IPS-15b (cell line): ENCODE data around the gene RASGRP1.

Experiments
- H3K27me3 ChIP-seq: one replicate; pipeline ENCODE4 v1.6.1; 2013; ENCODE audit warnings: low read length; ENCODE audit not compliant: control insufficient read depth, insufficient read depth
- H3K36me3 ChIP-seq: one replicate; pipeline ENCODE4 v1.6.1; 2013; ENCODE audit warnings: low read length; ENCODE audit not compliant: control insufficient read depth, insufficient read depth
- H3K4me1 ChIP-seq: one replicate; pipeline ENCODE4 v1.6.1; 2013; ENCODE audit warnings: mild to moderate bottlenecking, low read length; ENCODE audit not compliant: control insufficient read depth, insufficient read depth
- H3K4me3 ChIP-seq: one replicate; pipeline ENCODE4 v1.5.1; 2013; ENCODE audit warnings: low read depth, low read length
- H3K9ac ChIP-seq: one replicate; pipeline ENCODE4 v1.6.1; 2013; ENCODE audit warnings: low read depth, mild to moderate bottlenecking, low read length
- H3K9me3 ChIP-seq: one replicate; pipeline ENCODE4 v1.6.1; 2013; ENCODE audit warnings: mild to moderate bottlenecking, low read length; ENCODE audit not compliant: control insufficient read depth, insufficient read depth

RASGRP1 gene

GRCh38 chr15:38533416-38533915 is 31.1 kb downstream of the RASGRP1 start:
- Histone ChIP-seq H3K4me1 (no peaks in the 10 kb centered on the region), H3K4me3 (no peak overlapping the region), H3K9ac (no peak overlapping the region), H3K36me3 (no peaks in the 10 kb centered on the region), H3K9me3 (no peaks in the 10 kb centered on the region), H3K27me3 (no peaks in the 10 kb centered on the region)

DNA sequence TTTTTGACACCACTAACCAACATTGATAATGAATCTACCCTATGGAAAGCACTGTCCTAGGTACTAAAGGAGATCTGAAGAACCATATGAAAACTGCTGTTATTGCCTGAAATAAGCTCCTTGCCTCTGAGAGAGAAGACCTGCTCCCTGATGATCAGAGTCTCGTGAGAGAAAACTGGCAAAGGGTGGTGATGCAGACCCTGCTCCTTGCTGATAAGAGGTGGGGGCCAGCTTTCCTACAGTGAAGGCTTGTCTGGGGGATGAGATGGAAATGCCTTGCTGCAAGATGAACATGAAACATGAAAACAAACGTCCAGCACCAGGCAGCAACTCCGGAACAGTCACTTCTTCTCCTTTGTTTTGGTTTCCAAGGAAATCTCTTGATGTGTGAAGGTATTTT is 31.9 kb downstream of the RASGRP1 start:
- Histone ChIP-seq H3K36me3 (no peaks in the 10 kb centered on the region), H3K4me3 (no peak overlapping the region), H3K9me3 (no peaks in the 10 kb centered on the region), H3K9ac (no peak overlapping the region), H3K4me1 (no peaks in the 10 kb centered on the region), H3K27me3 (no peaks in the 10 kb centered on the region)

DNA sequence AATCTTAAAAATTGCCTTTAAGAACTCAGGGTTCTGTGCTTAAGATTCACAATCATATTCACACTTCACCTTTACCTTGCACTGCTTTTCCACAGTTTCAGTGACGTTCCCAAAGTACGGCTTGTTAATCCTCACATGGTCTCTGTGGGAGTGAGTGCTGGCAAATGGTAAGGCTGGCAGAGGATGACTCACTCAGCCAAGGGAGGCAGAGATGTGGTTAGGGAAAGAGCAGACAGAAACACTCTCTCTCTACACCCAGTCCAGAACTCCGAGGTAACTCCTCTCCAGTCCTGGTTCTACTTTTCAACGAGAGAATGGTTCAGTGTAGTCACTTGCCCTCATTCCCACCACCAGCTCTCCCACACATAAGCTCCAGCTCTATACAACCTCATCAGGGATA is 33.1 kb downstream of the RASGRP1 start:
- no peaks in the 10 kb centered on the region for H3K9me3 ChIP-seq
- no peak overlapping the region for H3K4me3 ChIP-seq
- H3K9ac ChIP-seq, result no peak overlapping the region
- no peaks in the 10 kb centered on the region for H3K36me3 ChIP-seq
- no peaks in the 10 kb centered on the region for H3K27me3 ChIP-seq
- H3K4me1 ChIP-seq, result no peaks in the 10 kb centered on the region

GRCh38 chr15:38530113-38530512 is 34.5 kb downstream of the RASGRP1 start:
- no peaks in the 10 kb centered on the region for H3K4me1 ChIP-seq
- no peaks in the 10 kb centered on the region for H3K9me3 ChIP-seq
- no peaks in the 10 kb centered on the region for H3K36me3 ChIP-seq
- no peak overlapping the region for H3K9ac ChIP-seq
- H3K4me3 ChIP-seq, result no peak overlapping the region
- no peaks in the 10 kb centered on the region for H3K27me3 ChIP-seq

- H3K4me1 ChIP-seq, result no peaks in the 10 kb centered on the region
- no peaks in the 10 kb centered on the region for H3K27me3 ChIP-seq
- H3K4me3 ChIP-seq, result no peak overlapping the region
- H3K36me3 ChIP-seq, result no peaks in the 10 kb centered on the region
- H3K9ac ChIP-seq, result no peak overlapping the region
- no peaks in the 10 kb centered on the region for H3K9me3 ChIP-seq
Observed at GRCh38 chr15:38528294-38528693, 36.3 kb downstream of the RASGRP1 start.

- Histone ChIP-seq H3K4me1 (no peaks in the 10 kb centered on the region), H3K9ac (no peak overlapping the region), H3K4me3 (no peak overlapping the region), H3K36me3 (no peaks in the 10 kb centered on the region), H3K9me3 (no peaks in the 10 kb centered on the region), H3K27me3 (no peaks in the 10 kb centered on the region)
Observed at GRCh38 chr15:38526158-38526557, 38.5 kb downstream of the RASGRP1 start.

DNA sequence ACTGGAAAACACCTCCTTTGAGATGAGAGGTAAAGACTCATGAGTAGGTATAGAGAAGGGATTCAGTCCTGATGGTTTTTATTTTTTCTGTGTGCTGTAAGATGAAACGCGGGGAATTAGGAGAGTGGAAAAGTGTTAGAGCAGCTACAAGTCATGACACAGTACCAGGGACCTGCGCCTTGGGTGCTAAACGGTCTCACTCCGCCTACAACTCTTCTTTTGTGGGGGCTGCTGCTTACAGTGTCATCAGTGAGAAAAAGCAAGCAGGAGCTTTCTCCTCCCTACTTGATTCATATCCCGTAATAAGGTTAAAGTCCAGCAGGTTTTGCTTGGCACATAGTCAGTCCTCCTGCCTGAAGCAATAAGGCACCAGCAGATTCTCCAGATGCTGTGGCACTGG is 39.1 kb downstream of the RASGRP1 start:
- Histone ChIP-seq H3K4me3 (no peak overlapping the region), H3K36me3 (no peaks in the 10 kb centered on the region), H3K27me3 (no peaks in the 10 kb centered on the region), H3K9me3 (no peaks in the 10 kb centered on the region), H3K4me1 (no peaks in the 10 kb centered on the region), H3K9ac (no peak overlapping the region)

GRCh38 chr15:38524156-38524555 is 40.5 kb downstream of the RASGRP1 start:
- H3K4me3 ChIP-seq, result no peak overlapping the region
- H3K9ac ChIP-seq, result no peak overlapping the region
- H3K9me3 ChIP-seq, result no peaks in the 10 kb centered on the region
- H3K27me3 ChIP-seq, result no peaks in the 10 kb centered on the region
- no peaks in the 10 kb centered on the region for H3K36me3 ChIP-seq
- no peaks in the 10 kb centered on the region for H3K4me1 ChIP-seq

- H3K36me3 ChIP-seq, result no peaks in the 10 kb centered on the region
- H3K4me1 ChIP-seq, result peaks cover 3% of the 10 kb centered on the region
- H3K9me3 ChIP-seq, result no peaks in the 10 kb centered on the region
- no peak overlapping the region for H3K4me3 ChIP-seq
- no peaks in the 10 kb centered on the region for H3K27me3 ChIP-seq
- H3K9ac ChIP-seq, result no peak overlapping the region
Observed at GRCh38 chr15:38522922-38523321, 41.7 kb downstream of the RASGRP1 start.

- Histone ChIP-seq H3K4me1 (peaks cover 8% of the 10 kb centered on the region), H3K9ac (no peak overlapping the region), H3K36me3 (no peaks in the 10 kb centered on the region), H3K4me3 (no peak overlapping the region), H3K9me3 (no peaks in the 10 kb centered on the region), H3K27me3 (no peaks in the 10 kb centered on the region)
Observed at GRCh38 chr15:38521316-38521715, 43.3 kb downstream of the RASGRP1 start.

DNA sequence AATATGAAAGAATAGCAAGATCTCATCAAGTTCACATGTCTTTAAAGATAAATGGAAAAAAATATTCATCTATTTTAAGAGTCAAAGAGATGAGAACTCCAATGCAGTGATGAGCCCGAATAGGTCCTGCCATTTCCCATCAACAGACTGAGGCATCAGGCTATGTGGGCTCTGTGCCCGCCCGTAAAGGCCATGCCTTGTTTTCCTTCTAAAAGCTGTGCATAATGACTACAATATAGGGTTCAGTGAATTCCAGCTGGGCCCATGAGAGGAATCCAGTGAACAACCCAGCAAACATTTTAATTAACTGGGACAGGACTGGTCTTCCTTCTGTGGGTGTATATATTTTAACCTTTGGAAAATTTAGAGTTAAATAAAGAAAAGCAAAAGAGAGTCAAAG is 44.6 kb downstream of the RASGRP1 start:
- Histone ChIP-seq H3K36me3 (no peaks in the 10 kb centered on the region), H3K9me3 (no peaks in the 10 kb centered on the region), H3K4me3 (no peak overlapping the region), H3K4me1 (peaks cover 11% of the 10 kb centered on the region), H3K27me3 (no peaks in the 10 kb centered on the region), H3K9ac (no peak overlapping the region)

- H3K9me3 ChIP-seq, result no peaks in the 10 kb centered on the region
- H3K4me3 ChIP-seq, result no peak overlapping the region
- H3K36me3 ChIP-seq, result no peaks in the 10 kb centered on the region
Observed at GRCh38 chr15:38518084-38518483, 46.5 kb downstream of the RASGRP1 start.

More at GRCh38 chr15:38518084-38518483, 46.5 kb downstream of the RASGRP1 start:
- Histone ChIP-seq H3K4me1 (peaks cover 15% of the 10 kb centered on the region), H3K9ac (no peak overlapping the region), H3K27me3 (no peaks in the 10 kb centered on the region)
